Liver (tissue), 9 donors: ENCODE data around the gene SRRM3. TPM values are rescaled to one million over a fixed set of nuclear protein-coding genes. Genes with fewer than 3 reads are reported as not detected.

ENCODE experiments used
- DNase-seq: peaks from one replicate; pipeline ENCODE4 v3.0.0-alpha.2; 2017; ENCODE audit warnings: low spot score
- H3K27ac ChIP-seq, 2 donors: one replicate each; pipeline ENCODE4 v1.7.0; 2013; ENCODE audit warnings: inconsistent platforms in 2 of 2, low read length in 2 of 2, control low read depth in 1 of 2, low read depth in 1 of 2, mild to moderate bottlenecking in 1 of 2
- H3K27me3 ChIP-seq, 4 donors: one replicate each; pipeline versions ENCODE4 v1.6.1 to v1.7.0; 2013; ENCODE audit warnings: low read length in 3 of 4, inconsistent platforms in 1 of 4, mild to moderate bottlenecking in 1 of 4, moderate library complexity in 1 of 4; ENCODE audit not compliant: control insufficient read depth in 4 of 4, insufficient read depth in 4 of 4
- H3K36me3 ChIP-seq, 4 donors: one replicate each; pipeline versions ENCODE4 v1.6.1 to v1.7.0; 2013; ENCODE audit warnings: low read length in 3 of 4, mild to moderate bottlenecking in 3 of 4, low read depth in 1 of 4, moderate library complexity in 1 of 4; ENCODE audit not compliant: control insufficient read depth in 4 of 4, insufficient read depth in 3 of 4
- H3K4me1 ChIP-seq, 4 donors: one replicate each; pipeline versions ENCODE4 v1.6.1 to v1.7.0; 2013; ENCODE audit warnings: low read length in 3 of 4, mild to moderate bottlenecking in 3 of 4, moderate library complexity in 1 of 4; ENCODE audit not compliant: control insufficient read depth in 4 of 4, insufficient read depth in 4 of 4
- H3K4me3 ChIP-seq, 3 donors: one replicate each; pipeline versions ENCODE4 v1.6.1 to v1.7.0; 2013; ENCODE audit warnings: low read length in 3 of 3, control low read depth in 1 of 3, low read depth in 1 of 3, mild to moderate bottlenecking in 1 of 3
- H3K9ac ChIP-seq, 2 donors: one replicate each; pipeline ENCODE4 v1.7.0; 2013; ENCODE audit warnings: low read length in 2 of 2, mild to moderate bottlenecking in 2 of 2, moderate library complexity in 2 of 2, control low read depth in 1 of 2, low read depth in 1 of 2
- H3K9me3 ChIP-seq, 4 donors: one replicate each; pipeline versions ENCODE4 v1.6.1 to v1.7.0; 2013; ENCODE audit warnings: low read length in 3 of 4; ENCODE audit not compliant: control insufficient read depth in 4 of 4
- EGR1 ChIP-seq, 2 donors: IDR thresholded peaks; 2 replicates each; pipeline ENCODE4 v1.6.1; 2016 to 2018; ENCODE audit warnings: antibody characterized with exemption in 2 of 2, low read depth in 2 of 2
- FOXA2 ChIP-seq: IDR thresholded peaks from 2 replicates; pipeline ENCODE4 v1.6.1; 2016; ENCODE audit warnings: antibody characterized with exemption
- GABPA ChIP-seq, 2 donors: IDR thresholded peaks in 1 of 2; conservative IDR thresholded peaks in 1 of 2; 2 replicates each; pipeline ENCODE4 v1.6.1; 2016; ENCODE audit warnings: antibody characterized with exemption in 2 of 2, mild to moderate bottlenecking in 1 of 2, moderate library complexity in 1 of 2
- HNF4A ChIP-seq, 2 donors: conservative IDR thresholded peaks; 2 replicates each; pipeline ENCODE4 v1.6.1; 2016; ENCODE audit warnings: antibody characterized with exemption in 2 of 2, mild to moderate bottlenecking in 2 of 2
- RAD21 ChIP-seq, 2 donors: IDR thresholded peaks; 2 replicates each; pipeline ENCODE4 v1.6.1; 2016; ENCODE audit warnings: antibody characterized with exemption in 2 of 2, mild to moderate bottlenecking in 2 of 2
- RXRA ChIP-seq, 2 donors: IDR thresholded peaks; 2 replicates each; pipeline ENCODE4 v1.6.1; 2017 to 2018; ENCODE audit warnings: antibody characterized with exemption in 2 of 2, mild to moderate bottlenecking in 1 of 2
- SP1 ChIP-seq: IDR thresholded peaks from 2 replicates; pipeline ENCODE4 v1.6.1; 2018; ENCODE audit warnings: antibody characterized with exemption, mild to moderate bottlenecking
- TAF1 ChIP-seq: conservative IDR thresholded peaks from 2 replicates; pipeline ENCODE4 v1.6.1; 2016; ENCODE audit warnings: antibody characterized with exemption, mild to moderate bottlenecking
- YY1 ChIP-seq: IDR thresholded peaks from 2 replicates; pipeline ENCODE4 v1.6.1; 2016; ENCODE audit warnings: antibody characterized with exemption, mild to moderate bottlenecking
- WGBS: extraction: QIAGEN DNeasy Blood & Tissue Kit; methylation state at CpG from one replicate; pipeline ENCODE4 v1.1.7; 2013; 5-methylcytosine and 5-hydroxymethylcytosine counted together
- polyA plus RNA-seq, 2 donors: library from polyadenylated mRNA; stranded (reverse) in 1 of 2; unstranded in 1 of 2; fragments of 200-250 nt in 1 of 2; fragments of >200 nt in 1 of 2; fragmentation: Nextera tagmentation in 1 of 2; extraction: Ambion mirVana in 1 of 2; gene quantifications; one replicate each; pipeline versions ENCODE4 v1.2.1 to v1.2.3, GENCODE V29; 2013 to 2015
- total RNA-seq, 2 donors: library from RNA; depleted of rRNA; stranded (reverse); fragments of >200 nt; gene quantifications; one replicate each; pipeline ENCODE4 v1.2.3, GENCODE V29; 2014
- TF ChIP-seq, protein P1 (sequence below): fragments of 150-350 bp; IDR thresholded peaks from 2 replicates; pipeline ENCODE4 v1.5.1; 2017; ENCODE audit warnings: improper control_type of control experiment, low read depth, low read length; ENCODE audit not compliant: missing input control
- TF ChIP-seq, protein P2 (sequence below): IDR thresholded peaks from 2 replicates; pipeline ENCODE4 v1.6.1; 2016; ENCODE audit warnings: antibody characterized with exemption
- TF ChIP-seq, protein P3 (sequence below): IDR thresholded peaks from 2 replicates; pipeline ENCODE4 v1.6.1; 2016; ENCODE audit warnings: antibody characterized with exemption
- TF ChIP-seq, protein P4 (sequence below): IDR thresholded peaks from 2 replicates; pipeline ENCODE4 v1.6.1; 2016; ENCODE audit warnings: antibody characterized with exemption, mild to moderate bottlenecking
- donor health status: healthy.
- donor health status: healthy.
- donor health status: healthy.
- donor health status: healthy.
- donor health status: healthy.

Gene SRRM3
- total and polyA plus RNA-seq, 4 donors = 0.08 to 0.16 TPM; not detected in 2

DNA sequence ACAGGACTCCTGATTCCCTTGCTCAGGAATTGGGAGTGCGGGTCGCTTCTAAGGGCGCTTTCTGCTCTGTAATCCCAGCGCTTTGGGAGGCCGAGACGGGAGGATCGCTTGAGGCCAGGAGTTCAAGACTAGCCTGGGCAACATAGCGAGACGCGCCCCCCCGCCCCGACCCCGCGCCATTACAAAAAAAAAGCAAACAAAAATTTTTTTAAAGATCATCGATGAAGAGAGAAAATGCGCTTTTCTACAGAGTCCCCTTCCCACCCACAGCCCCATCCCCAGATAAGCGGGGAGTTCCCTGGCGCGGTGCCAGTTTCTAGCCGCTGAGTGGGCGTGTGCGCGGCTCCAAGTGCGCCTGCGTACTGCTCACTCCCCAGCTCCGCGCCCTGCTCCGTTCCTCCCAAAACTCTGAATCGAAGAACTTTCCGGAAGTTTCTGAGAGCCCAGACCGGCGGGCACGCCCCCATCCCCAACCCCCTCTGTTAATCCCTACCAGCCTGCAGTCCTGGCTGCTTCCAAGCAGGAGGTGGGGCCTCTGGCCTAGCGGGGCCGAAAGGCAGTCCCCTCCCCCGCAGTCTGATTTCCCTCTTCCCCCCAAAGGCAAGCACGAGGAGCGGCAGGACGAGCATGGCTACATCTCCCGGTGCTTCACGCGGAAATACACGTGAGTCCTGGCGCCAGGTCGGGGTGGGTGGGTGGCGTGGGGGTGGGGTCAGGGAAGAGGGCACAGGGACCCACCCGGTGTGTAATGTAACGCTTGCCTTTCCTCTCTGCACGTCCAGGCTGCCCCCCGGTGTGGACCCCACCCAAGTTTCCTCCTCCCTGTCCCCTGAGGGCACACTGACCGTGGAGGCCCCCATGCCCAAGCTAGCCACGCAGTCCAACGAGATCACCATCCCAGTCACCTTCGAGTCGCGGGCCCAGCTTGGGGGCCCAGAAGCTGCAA is 101.8 kb downstream of the SRRM3 start:
- H3K4me1 ChIP-seq = peaks cover 12 to 44% (median 25%) of the 10 kb centered on the region in 4 donors

More for the DNA sequence above, 101.8 kb downstream of the SRRM3 start:
- H3K9ac ChIP-seq = peak overlapping the region; percentile 84 to 86
- H3K36me3 ChIP-seq = no peaks in the 10 kb centered on the region
- TF ChIP-seq TAF1 = peak; percentile 72
- TF ChIP-seq, protein P1, sequence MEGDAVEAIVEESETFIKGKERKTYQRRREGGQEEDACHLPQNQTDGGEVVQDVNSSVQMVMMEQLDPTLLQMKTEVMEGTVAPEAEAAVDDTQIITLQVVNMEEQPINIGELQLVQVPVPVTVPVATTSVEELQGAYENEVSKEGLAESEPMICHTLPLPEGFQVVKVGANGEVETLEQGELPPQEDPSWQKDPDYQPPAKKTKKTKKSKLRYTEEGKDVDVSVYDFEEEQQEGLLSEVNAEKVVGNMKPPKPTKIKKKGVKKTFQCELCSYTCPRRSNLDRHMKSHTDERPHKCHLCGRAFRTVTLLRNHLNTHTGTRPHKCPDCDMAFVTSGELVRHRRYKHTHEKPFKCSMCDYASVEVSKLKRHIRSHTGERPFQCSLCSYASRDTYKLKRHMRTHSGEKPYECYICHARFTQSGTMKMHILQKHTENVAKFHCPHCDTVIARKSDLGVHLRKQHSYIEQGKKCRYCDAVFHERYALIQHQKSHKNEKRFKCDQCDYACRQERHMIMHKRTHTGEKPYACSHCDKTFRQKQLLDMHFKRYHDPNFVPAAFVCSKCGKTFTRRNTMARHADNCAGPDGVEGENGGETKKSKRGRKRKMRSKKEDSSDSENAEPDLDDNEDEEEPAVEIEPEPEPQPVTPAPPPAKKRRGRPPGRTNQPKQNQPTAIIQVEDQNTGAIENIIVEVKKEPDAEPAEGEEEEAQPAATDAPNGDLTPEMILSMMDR = no peak
- TF ChIP-seq SP1 = peak; percentile 78
- TF ChIP-seq, protein P2, sequence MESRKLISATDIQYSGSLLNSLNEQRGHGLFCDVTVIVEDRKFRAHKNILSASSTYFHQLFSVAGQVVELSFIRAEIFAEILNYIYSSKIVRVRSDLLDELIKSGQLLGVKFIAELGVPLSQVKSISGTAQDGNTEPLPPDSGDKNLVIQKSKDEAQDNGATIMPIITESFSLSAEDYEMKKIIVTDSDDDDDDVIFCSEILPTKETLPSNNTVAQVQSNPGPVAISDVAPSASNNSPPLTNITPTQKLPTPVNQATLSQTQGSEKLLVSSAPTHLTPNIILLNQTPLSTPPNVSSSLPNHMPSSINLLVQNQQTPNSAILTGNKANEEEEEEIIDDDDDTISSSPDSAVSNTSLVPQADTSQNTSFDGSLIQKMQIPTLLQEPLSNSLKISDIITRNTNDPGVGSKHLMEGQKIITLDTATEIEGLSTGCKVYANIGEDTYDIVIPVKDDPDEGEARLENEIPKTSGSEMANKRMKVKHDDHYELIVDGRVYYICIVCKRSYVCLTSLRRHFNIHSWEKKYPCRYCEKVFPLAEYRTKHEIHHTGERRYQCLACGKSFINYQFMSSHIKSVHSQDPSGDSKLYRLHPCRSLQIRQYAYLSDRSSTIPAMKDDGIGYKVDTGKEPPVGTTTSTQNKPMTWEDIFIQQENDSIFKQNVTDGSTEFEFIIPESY = peak; percentile 60
- TF ChIP-seq RAD21 (IDR thresholded peaks at IDR 0.05) = peak in 1 of 2 donors; percentile 32
- peak in 1 of 2 donors; percentile 27 for TF ChIP-seq HNF4A (conservative IDR thresholded peaks at IDR 0.05)
- peak in 1 of 2 donors; percentile 41 for TF ChIP-seq RXRA (IDR thresholded peaks at IDR 0.05)
- TF ChIP-seq, protein P3, sequence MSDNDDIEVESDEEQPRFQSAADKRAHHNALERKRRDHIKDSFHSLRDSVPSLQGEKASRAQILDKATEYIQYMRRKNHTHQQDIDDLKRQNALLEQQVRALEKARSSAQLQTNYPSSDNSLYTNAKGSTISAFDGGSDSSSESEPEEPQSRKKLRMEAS = peak; percentile 68
- peak; percentile 88 for TF ChIP-seq YY1
- peak; percentile 93 to 94 for TF ChIP-seq EGR1 (IDR thresholded peaks at IDR 0.05; ENCODE audit: low read depth in 2 of 2)
- TF ChIP-seq, protein P4, sequence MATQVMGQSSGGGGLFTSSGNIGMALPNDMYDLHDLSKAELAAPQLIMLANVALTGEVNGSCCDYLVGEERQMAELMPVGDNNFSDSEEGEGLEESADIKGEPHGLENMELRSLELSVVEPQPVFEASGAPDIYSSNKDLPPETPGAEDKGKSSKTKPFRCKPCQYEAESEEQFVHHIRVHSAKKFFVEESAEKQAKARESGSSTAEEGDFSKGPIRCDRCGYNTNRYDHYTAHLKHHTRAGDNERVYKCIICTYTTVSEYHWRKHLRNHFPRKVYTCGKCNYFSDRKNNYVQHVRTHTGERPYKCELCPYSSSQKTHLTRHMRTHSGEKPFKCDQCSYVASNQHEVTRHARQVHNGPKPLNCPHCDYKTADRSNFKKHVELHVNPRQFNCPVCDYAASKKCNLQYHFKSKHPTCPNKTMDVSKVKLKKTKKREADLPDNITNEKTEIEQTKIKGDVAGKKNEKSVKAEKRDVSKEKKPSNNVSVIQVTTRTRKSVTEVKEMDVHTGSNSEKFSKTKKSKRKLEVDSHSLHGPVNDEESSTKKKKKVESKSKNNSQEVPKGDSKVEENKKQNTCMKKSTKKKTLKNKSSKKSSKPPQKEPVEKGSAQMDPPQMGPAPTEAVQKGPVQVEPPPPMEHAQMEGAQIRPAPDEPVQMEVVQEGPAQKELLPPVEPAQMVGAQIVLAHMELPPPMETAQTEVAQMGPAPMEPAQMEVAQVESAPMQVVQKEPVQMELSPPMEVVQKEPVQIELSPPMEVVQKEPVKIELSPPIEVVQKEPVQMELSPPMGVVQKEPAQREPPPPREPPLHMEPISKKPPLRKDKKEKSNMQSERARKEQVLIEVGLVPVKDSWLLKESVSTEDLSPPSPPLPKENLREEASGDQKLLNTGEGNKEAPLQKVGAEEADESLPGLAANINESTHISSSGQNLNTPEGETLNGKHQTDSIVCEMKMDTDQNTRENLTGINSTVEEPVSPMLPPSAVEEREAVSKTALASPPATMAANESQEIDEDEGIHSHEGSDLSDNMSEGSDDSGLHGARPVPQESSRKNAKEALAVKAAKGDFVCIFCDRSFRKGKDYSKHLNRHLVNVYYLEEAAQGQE = peak; percentile 82
- TF ChIP-seq GABPA (IDR thresholded peaks at IDR 0.05 in 1 of 2, conservative IDR thresholded peaks at IDR 0.05 in 1 of 2) = no peak
- no peak for TF ChIP-seq FOXA2
- H3K27me3 ChIP-seq = no peaks in the 10 kb centered on the region
- WGBS = 3% methylated on average over 56 of the region's 56 CpGs
- H3K27ac ChIP-seq = peak overlapping the region; percentile 100
- H3K4me3 ChIP-seq = peak overlapping the region; percentile 73 to 82 (median 73)
- DNase-seq = peak; percentile 92
- no peaks in the 10 kb centered on the region for H3K9me3 ChIP-seq
